ENCODE results near the gene APBB2.

DNA sequence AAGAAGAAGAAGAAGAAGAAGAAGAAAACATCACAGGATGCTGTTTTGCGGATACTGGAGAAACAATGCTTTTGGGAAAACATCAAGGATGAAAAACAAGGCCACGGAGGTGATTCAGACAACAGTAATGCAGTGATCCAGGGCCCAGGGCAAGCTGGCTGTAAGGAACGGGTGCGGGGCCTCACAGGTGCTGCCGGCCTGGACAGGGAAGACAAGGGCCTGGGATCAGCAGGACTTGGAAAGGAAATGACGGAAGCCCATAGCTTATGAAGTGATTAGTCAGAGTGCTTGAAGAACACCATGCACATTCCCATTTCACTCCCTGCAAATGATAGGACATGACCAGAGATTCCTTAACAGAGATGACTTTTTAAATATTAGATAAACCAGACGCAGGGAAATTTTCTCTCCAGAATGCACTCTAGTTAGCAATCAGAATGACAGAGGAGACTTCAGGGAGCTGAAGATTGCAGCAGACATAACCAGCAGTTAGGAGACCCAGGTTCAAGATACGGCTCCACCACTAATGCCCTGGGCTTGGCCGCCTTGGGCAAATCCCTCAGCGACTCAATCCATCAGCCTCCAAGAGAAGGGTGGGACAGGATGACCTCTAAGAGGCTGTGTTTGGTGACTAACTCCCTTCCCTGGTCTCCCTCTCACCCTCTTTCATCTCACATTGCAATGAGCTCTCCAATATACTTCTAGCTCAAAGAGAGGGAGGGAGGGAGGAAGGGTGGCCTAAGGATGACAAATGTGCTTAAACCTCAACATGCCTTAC is 54.1 kb downstream of the APBB2 start:
- TF ChIP-seq, protein P1, sequence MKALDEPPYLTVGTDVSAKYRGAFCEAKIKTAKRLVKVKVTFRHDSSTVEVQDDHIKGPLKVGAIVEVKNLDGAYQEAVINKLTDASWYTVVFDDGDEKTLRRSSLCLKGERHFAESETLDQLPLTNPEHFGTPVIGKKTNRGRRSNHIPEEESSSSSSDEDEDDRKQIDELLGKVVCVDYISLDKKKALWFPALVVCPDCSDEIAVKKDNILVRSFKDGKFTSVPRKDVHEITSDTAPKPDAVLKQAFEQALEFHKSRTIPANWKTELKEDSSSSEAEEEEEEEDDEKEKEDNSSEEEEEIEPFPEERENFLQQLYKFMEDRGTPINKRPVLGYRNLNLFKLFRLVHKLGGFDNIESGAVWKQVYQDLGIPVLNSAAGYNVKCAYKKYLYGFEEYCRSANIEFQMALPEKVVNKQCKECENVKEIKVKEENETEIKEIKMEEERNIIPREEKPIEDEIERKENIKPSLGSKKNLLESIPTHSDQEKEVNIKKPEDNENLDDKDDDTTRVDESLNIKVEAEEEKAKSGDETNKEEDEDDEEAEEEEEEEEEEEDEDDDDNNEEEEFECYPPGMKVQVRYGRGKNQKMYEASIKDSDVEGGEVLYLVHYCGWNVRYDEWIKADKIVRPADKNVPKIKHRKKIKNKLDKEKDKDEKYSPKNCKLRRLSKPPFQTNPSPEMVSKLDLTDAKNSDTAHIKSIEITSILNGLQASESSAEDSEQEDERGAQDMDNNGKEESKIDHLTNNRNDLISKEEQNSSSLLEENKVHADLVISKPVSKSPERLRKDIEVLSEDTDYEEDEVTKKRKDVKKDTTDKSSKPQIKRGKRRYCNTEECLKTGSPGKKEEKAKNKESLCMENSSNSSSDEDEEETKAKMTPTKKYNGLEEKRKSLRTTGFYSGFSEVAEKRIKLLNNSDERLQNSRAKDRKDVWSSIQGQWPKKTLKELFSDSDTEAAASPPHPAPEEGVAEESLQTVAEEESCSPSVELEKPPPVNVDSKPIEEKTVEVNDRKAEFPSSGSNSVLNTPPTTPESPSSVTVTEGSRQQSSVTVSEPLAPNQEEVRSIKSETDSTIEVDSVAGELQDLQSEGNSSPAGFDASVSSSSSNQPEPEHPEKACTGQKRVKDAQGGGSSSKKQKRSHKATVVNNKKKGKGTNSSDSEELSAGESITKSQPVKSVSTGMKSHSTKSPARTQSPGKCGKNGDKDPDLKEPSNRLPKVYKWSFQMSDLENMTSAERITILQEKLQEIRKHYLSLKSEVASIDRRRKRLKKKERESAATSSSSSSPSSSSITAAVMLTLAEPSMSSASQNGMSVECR (CRISPR knock-in tag; IDR thresholded peaks at IDR 0.05; ENCODE audit: borderline replicate concordance) = no peak
- TF ChIP-seq ZNF281 (CRISPR knock-in tag; IDR thresholded peaks at IDR 0.05) (no peak), ETV6 (CRISPR knock-in tag; IDR thresholded peaks at IDR 0.05) (no peak), KAT7 (CRISPR knock-in tag; IDR thresholded peaks at IDR 0.05; ENCODE audit: borderline replicate concordance) (no peak), ATF1 (CRISPR knock-in tag; IDR thresholded peaks at IDR 0.05) (no peak), E2F5 (CRISPR knock-in tag; IDR thresholded peaks at IDR 0.05) (no peak)
- TF ChIP-seq, protein P2, sequence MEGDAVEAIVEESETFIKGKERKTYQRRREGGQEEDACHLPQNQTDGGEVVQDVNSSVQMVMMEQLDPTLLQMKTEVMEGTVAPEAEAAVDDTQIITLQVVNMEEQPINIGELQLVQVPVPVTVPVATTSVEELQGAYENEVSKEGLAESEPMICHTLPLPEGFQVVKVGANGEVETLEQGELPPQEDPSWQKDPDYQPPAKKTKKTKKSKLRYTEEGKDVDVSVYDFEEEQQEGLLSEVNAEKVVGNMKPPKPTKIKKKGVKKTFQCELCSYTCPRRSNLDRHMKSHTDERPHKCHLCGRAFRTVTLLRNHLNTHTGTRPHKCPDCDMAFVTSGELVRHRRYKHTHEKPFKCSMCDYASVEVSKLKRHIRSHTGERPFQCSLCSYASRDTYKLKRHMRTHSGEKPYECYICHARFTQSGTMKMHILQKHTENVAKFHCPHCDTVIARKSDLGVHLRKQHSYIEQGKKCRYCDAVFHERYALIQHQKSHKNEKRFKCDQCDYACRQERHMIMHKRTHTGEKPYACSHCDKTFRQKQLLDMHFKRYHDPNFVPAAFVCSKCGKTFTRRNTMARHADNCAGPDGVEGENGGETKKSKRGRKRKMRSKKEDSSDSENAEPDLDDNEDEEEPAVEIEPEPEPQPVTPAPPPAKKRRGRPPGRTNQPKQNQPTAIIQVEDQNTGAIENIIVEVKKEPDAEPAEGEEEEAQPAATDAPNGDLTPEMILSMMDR (IDR thresholded peaks at IDR 0.05) = no peak
- TF ChIP-seq, protein P3, sequence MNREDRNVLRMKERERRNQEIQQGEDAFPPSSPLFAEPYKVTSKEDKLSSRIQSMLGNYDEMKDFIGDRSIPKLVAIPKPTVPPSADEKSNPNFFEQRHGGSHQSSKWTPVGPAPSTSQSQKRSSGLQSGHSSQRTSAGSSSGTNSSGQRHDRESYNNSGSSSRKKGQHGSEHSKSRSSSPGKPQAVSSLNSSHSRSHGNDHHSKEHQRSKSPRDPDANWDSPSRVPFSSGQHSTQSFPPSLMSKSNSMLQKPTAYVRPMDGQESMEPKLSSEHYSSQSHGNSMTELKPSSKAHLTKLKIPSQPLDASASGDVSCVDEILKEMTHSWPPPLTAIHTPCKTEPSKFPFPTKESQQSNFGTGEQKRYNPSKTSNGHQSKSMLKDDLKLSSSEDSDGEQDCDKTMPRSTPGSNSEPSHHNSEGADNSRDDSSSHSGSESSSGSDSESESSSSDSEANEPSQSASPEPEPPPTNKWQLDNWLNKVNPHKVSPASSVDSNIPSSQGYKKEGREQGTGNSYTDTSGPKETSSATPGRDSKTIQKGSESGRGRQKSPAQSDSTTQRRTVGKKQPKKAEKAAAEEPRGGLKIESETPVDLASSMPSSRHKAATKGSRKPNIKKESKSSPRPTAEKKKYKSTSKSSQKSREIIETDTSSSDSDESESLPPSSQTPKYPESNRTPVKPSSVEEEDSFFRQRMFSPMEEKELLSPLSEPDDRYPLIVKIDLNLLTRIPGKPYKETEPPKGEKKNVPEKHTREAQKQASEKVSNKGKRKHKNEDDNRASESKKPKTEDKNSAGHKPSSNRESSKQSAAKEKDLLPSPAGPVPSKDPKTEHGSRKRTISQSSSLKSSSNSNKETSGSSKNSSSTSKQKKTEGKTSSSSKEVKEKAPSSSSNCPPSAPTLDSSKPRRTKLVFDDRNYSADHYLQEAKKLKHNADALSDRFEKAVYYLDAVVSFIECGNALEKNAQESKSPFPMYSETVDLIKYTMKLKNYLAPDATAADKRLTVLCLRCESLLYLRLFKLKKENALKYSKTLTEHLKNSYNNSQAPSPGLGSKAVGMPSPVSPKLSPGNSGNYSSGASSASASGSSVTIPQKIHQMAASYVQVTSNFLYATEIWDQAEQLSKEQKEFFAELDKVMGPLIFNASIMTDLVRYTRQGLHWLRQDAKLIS (CRISPR knock-in tag; IDR thresholded peaks at IDR 0.05; ENCODE audit: borderline replicate concordance) = no peak
- TF ChIP-seq, protein P4, sequence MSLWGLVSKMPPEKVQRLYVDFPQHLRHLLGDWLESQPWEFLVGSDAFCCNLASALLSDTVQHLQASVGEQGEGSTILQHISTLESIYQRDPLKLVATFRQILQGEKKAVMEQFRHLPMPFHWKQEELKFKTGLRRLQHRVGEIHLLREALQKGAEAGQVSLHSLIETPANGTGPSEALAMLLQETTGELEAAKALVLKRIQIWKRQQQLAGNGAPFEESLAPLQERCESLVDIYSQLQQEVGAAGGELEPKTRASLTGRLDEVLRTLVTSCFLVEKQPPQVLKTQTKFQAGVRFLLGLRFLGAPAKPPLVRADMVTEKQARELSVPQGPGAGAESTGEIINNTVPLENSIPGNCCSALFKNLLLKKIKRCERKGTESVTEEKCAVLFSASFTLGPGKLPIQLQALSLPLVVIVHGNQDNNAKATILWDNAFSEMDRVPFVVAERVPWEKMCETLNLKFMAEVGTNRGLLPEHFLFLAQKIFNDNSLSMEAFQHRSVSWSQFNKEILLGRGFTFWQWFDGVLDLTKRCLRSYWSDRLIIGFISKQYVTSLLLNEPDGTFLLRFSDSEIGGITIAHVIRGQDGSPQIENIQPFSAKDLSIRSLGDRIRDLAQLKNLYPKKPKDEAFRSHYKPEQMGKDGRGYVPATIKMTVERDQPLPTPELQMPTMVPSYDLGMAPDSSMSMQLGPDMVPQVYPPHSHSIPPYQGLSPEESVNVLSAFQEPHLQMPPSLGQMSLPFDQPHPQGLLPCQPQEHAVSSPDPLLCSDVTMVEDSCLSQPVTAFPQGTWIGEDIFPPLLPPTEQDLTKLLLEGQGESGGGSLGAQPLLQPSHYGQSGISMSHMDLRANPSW (CRISPR knock-in tag; conservative IDR thresholded peaks at IDR 0.05; ENCODE audit: low read depth) = no peak
